Left hindlimb (tissue), 1 donor: ENCODE data around the gene PLXNA1.

ENCODE experiments used
- DNase-seq: peaks from one replicate; pipeline ENCODE4 v3.0.0-alpha.2; 2018

PLXNA1 gene

GRCh38 chr3:126968391-126969390, 14.2 kb upstream of the PLXNA1 start:
- DNase-seq, result no peak

DNA sequence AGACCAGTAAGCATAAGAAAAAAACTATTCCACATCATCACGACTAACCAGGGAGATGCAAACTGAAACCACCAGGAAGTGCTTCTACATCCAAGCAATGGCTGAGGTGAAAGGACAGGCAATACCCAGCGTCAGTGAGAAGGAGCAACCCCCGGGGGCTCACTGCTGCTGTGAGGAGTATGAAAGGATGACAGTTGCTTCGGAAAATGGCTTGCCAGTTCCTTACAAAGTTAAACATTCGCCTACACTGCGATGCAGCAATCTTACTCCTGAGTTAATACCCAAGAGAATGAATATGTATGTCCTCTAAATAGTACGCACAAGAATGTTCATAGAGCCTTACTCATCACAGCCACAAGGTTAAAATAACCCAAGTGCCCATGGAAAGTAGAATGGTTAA, 13.3 kb upstream of the PLXNA1 start:
- no peak for DNase-seq

GRCh38 chr3:126970101-126970500, 12.8 kb upstream of the PLXNA1 start:
- DNase-seq, result no peak

- DNase-seq, result no peak
Measured at GRCh38 chr3:126970921-126971320, 12.0 kb upstream of the PLXNA1 start.

- DNase-seq, result peak; percentile 71
Measured at GRCh38 chr3:126971891-126972351, 11.0 kb upstream of the PLXNA1 start.

DNA sequence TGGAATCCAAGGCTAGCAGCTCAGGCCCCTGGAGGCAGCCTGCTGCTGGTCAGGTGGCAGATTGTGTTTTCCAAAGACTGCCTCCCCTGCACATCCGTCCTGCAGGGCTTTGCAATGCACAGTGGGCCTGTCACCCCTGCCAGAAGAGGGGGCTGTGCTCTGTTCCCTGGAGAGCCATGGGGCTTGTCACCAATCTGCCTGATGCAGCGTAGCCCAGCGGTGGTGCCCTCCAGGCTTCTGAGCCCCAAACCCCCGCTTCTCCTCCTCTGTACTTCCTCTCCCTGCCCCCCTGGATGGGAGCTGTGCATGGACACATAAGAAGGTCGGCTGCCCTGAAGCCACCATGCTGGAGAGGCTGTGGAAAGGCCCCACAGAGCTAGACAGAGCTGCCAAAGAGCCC, 10.0 kb upstream of the PLXNA1 start:
- DNase-seq, result no peak

GRCh38 chr3:126973814-126974213, 9.1 kb upstream of the PLXNA1 start:
- DNase-seq, result no peak

DNA sequence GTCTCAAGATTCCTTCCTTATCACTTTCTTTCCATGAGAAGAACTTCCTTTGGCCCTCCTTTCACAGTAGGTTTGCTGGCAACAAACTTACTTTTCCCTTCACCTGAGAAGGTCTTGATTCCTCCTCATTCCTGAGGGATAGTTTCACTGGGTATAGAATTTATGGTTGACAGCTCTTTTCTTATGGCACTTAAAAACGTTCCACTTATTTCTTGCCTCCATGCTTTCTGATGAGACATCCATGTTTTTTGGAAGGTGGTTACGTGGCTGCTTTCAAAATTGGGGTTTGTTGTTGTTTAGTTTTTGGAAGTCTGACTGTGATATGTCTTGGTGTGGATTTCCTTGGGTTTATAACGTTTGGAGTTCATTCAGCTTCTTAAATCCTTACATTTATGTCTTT, 8.2 kb upstream of the PLXNA1 start:
- DNase-seq, result no peak

DNA sequence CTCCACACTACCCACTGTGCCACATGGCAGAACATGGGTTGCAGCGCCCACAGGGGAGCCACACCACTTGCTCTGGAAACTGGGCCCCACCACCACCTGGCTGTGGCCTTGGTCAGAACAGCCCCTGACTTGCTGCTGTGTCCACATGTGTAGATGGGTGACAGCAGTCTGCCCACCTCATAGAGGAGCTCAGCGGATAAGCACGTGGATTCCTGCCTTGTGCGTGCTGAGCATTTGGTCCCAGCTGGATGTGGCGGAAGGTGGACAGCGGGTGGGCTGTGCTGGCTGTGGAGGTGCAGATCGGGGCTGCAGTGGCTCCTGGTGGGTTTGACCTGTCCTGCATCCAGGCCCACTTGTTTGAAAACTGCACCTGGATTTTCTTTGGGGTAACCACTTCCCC, 6.0 kb upstream of the PLXNA1 start:
- no peak for DNase-seq

GRCh38 chr3:126977821-126978220, 5.1 kb upstream of the PLXNA1 start:
- DNase-seq, result no peak

GRCh38 chr3:126978291-126978690, 4.6 kb upstream of the PLXNA1 start:
- DNase-seq, result no peak

- DNase-seq, result no peak
Measured at GRCh38 chr3:126979046-126979628, 3.8 kb upstream of the PLXNA1 start.

DNA sequence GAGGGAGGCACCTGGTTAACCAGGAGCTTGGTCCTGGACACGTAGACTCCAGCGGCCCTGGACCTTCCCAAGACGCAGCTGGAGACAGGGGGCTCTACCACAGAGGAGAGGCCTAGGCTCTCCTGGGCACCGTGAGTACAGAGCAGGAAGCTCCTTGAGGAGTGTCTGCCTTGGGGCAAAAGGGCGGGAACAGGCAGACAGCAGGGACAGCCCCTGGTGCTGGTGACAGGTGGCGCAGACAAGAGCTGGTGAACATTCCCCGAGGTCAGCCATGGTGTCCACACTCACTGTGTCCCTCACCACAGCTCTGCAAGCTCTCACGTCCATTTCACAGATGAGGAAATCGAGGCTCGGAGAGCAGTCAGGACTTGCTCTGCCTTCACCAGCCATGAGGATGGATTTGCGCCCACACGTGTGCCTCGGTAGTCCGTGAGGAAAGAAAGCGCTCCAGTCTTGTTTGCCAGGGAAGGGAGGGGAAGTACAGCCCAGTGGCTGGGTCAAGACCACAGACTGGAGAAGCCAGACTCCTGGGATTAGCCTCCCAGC, 2.6 kb upstream of the PLXNA1 start:
- no peak for DNase-seq

GRCh38 chr3:126982126-126982470, 817 bp upstream of the PLXNA1 start:
- no peak for DNase-seq

DNA sequence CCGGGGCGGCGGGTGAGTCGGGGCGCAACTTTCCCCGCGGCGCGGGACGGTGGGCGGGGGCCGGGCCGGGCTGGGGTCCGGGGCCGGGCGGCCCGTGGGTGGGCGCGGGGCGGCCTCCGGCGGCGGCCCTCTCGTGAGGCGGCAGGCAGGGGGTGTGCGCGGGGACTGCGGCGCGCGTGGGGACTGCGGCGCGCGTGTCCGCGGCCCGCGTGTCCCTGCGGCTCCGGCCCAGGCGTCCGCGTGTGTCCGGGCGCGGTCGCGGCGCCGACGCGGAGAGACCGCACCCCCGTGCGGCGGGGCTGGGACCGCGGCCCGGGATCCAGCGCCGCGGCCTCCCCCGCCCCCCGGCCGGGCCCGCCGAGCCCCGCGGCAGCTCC, 349 bp downstream of the PLXNA1 start:
- DNase-seq, result no peak

DNA sequence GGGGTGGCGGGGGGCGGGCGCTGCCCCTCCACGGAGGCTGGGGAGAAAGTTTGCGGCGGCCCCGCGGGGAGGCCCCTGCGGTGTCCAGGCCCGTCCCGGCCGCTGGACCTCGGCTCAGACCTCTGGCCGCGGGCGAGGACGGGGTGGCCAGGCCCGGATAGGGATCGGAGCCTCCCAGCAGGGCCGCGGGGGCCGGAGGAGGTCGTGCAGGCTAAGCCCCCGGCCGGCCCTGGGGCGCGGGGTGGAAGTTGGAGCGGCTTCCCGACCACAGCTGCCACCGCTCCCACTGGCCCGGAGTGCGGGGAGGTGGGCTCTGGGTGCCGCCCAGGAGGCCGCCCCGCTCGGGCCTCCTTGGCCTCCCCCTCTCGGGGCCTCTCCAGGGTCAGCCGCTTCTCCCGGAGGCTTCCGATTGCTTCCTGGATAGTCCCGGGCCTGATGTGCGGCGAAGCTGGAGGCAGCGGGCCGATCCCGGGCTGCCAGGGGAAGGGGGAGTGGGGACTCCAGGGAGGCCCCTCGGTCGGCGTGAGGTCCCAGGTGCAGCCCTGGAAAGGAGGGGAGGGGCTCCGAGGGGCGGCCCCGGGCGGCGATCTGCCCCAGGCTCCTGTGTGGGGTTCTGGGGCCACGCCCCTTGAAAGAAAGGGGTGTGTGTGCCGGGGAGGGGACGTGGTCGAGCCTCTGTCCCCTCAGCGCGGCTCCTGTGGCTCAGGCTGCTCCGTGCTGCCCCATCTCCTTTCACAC, 907 bp downstream of the PLXNA1 start:
- DNase-seq, result no peak

- no peak for DNase-seq
Measured at GRCh38 chr3:126984391-126985131, 1.6 kb downstream of the PLXNA1 start.

DNA sequence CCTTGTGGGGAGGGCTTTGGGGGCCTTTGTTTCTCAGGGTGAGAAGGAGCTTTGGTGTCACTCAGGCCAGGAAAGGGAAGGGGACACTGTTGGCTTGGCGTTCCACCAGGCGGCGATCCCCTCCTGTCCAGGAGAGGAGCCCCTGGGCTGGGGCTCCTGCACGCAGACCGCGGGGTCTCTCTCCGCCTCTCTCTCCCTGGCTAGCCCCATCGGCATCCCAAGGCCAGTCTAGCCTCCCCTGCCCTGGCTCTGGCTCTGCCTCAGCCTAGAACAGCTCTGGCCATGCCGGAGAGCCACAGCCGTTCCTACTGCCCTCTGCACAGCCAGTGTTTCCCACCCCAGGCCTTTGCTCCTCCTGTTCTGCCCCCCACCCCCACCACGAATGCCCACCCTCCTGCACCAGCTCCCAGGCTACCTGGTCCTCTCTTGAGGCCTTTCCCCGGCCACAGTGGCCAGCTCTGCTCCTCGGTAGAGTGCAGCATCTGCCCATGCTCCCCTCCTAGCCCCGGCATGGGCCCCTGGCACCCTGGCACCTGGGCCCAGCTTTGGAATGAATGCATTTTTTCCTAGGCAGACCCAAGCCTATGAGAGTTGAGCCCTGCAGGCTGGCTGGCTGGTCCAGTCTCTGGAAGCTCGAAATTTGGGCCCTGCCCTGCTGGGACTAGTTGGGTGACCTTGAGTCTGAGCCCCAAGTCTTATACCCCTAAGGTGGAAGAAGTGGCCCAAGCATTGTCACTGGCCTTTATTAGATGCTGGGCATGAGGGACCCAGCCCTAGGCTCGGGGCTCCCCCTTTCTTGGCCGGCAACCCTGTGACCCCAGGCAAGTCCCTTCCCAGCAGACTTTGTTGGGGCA, 2.4 kb downstream of the PLXNA1 start:
- no peak for DNase-seq

DNA sequence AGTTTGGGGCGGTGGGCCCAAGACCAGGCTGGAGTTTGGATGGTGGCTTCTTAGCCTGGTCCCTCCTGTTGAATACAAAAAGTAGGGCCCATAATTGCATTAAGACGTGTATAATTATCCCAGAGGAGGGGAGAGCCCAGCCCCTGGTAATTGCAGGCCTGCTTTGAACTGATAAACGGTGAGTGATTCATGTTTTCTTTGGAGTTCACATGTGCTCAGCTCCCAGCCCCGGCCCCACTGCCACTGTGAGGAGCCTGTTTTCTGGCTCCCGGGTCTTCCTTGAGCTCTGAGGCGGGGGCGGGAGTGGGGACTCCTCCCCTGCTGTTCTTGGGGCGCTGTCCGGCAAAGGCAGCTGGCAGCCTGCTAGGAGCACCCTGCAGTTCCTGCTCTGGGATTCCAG, 3.1 kb downstream of the PLXNA1 start:
- no peak for DNase-seq

DNA sequence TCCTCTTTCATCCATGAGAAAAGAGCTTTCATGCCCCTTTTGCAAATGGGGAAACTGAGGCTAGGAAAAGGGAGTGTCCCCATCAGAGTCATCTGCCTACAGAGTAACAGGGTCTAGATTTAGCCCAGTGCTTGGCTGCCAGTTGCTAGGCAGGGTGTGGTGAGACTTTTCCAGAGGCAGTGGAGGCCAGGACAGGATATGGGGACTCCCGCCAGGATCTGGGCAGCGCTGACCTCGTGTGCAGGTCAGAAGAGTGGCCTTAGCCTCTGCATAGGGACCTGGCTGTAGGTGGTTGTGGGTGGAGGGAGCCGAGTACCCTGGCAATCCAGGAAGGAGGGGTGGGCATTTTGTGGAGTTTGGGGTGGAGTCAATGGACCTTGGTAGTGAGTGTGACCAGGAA, 4.2 kb downstream of the PLXNA1 start:
- no peak for DNase-seq

DNA sequence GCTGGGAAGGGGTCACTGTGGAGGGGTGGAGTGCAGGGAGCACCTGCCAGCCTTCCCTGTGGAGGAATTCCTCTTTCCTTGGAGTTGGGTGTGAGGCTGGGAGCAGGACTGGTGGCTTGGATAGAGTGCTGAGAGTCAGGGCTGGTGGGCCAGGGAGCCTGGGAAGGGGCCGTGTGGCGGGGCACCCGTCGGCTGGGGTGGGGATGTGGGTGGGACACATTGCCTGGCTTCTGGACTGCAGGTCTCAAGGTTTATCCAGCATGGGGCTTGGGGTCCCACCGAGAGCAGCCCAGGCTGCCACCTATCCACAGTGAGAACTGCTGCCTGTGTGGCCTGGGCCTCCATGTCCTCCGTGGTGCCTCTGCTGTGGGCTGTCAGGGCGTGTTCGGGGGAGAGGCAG, 4.7 kb downstream of the PLXNA1 start:
- no peak for DNase-seq
